Stimulated activated CD4-positive, alpha-beta T cell treated with anti-CD3 and anti-CD28 coated beads, Interleukin-15, amount 100 ng/mL, for 1 hour (primary cell): Measurements from ENCODE around the gene ITGB8.

Experiments
- DNase-seq, 2 donors: peaks; one replicate each; pipeline ENCODE4 v3.0.0-alpha.2; 2020; ENCODE audit warnings: low read depth in 1 of 2, low spot score in 1 of 2

The ITGB8 gene

GRCh38 chr7:20412032-20412431 is 81.3 kb downstream of the ITGB8 start:
- no peak for DNase-seq

- DNase-seq: no peak
These were observed 86.6 kb downstream of the ITGB8 start for GRCh38 chr7:20417260-20417659.

GRCh38 chr7:20417675-20418382 is 87.1 kb downstream of the ITGB8 start:
- DNase-seq: no peak

- no peak for DNase-seq
These were observed 93.8 kb downstream of the ITGB8 start for GRCh38 chr7:20424500-20424899.

- no peak for DNase-seq
These were observed 100.0 kb downstream of the ITGB8 start for GRCh38 chr7:20430664-20431063.

GRCh38 chr7:20431146-20431545 is 100.4 kb downstream of the ITGB8 start:
- DNase-seq: no peak

- DNase-seq: no peak
These were observed 101.4 kb downstream of the ITGB8 start for GRCh38 chr7:20432071-20432470.

GRCh38 chr7:20435305-20435704 is 104.6 kb downstream of the ITGB8 start:
- no peak for DNase-seq

GRCh38 chr7:20438248-20438647 is 107.5 kb downstream of the ITGB8 start:
- no peak for DNase-seq

GRCh38 chr7:20438694-20439376 is 108.1 kb downstream of the ITGB8 start:
- no peak for DNase-seq

GRCh38 chr7:20439416-20440185 is 108.9 kb downstream of the ITGB8 start:
- DNase-seq: no peak

GRCh38 chr7:20440472-20441105 is 109.9 kb downstream of the ITGB8 start:
- no peak for DNase-seq

- no peak for DNase-seq
These were observed 110.6 kb downstream of the ITGB8 start for GRCh38 chr7:20441346-20441745.

- DNase-seq: no peak
These were observed 111.3 kb downstream of the ITGB8 start for GRCh38 chr7:20441991-20442441.

GRCh38 chr7:20442951-20443350 is 112.3 kb downstream of the ITGB8 start:
- DNase-seq: no peak

- DNase-seq: no peak
These were observed 113.5 kb downstream of the ITGB8 start for GRCh38 chr7:20444030-20444800.

- DNase-seq: no peak
These were observed 116.4 kb downstream of the ITGB8 start for GRCh38 chr7:20447021-20447650.

- no peak for DNase-seq
These were observed 118.5 kb downstream of the ITGB8 start for GRCh38 chr7:20449176-20449575.

- DNase-seq: no peak
These were observed 119.8 kb downstream of the ITGB8 start for GRCh38 chr7:20450536-20450935.

GRCh38 chr7:20454202-20454601 is 123.5 kb downstream of the ITGB8 start:
- DNase-seq: no peak
